ENCODE measurements around the gene CLTRN. TPM values are rescaled to one million over a fixed set of nuclear protein-coding genes. Genes with fewer than 3 reads are reported as not detected.

Gene CLTRN
- total and polyA plus RNA-seq, 2 donors (not counting 1 experiment from before 2014, with no cell fraction given) = 0.50 to 0.51 TPM

GRCh38 chrX:15646543-15646942 lies 18.1 kb downstream of the CLTRN start:
- no peak overlapping the region for H3K27ac ChIP-seq (ENCODE audit: insufficient read depth, low read length)
- no peak overlapping the region for H3K9ac ChIP-seq (ENCODE audit: insufficient read depth, low read length)
- TF ChIP-seq CTCF (conservative IDR thresholded peaks at IDR 0.05 in 1 of 2, IDR thresholded peaks at IDR 0.05 in 1 of 2; ENCODE audit: low read depth in 1 of 2, low read length in 2 of 2) (no peak), EZH2 (IDR thresholded peaks at IDR 0.05; ENCODE audit: low read length, missing control alignments) (no peak)

GRCh38 chrX:15646031-15646430 lies 18.6 kb downstream of the CLTRN start:
- Histone ChIP-seq H3K79me2 (ENCODE audit: control insufficient read depth, insufficient read depth, low read length) (no peaks in the 10 kb centered on the region), H3K27ac (ENCODE audit: insufficient read depth, low read length) (no peak overlapping the region), H3K4me1 (ENCODE audit: control insufficient read depth, extremely low read depth, insufficient read depth, low read length) (no peaks in the 10 kb centered on the region), H3K4me2 (ENCODE audit: extremely low read depth, insufficient read depth, low read length) (no peak overlapping the region), H3K27me3 (ENCODE audit: control insufficient read depth, insufficient read depth, low read length) (no peaks in the 10 kb centered on the region), H3K9me3 (ENCODE audit: control insufficient read depth, insufficient read depth, low read depth, low read length) (no peaks in the 10 kb centered on the region), H4K20me1 (ENCODE audit: control insufficient read depth, extremely low read depth, insufficient read depth, low read length) (no peaks in the 10 kb centered on the region), H2AFZ (ENCODE audit: low read length) (no peak overlapping the region), H3K9ac (ENCODE audit: insufficient read depth, low read length) (no peak overlapping the region), H3K4me3 (replicated peaks in 1 of 4; ENCODE audit: control extremely low read depth in 1 of 4, insufficient read depth in 1 of 4, low read depth in 3 of 4, low read length in 4 of 4) (no peak overlapping the region), H3K36me3 (ENCODE audit: control insufficient read depth, insufficient read depth, low read length) (no peaks in the 10 kb centered on the region)
- no peak for TF ChIP-seq EZH2 (IDR thresholded peaks at IDR 0.05; ENCODE audit: low read length, missing control alignments)
- no peak for TF ChIP-seq CTCF (conservative IDR thresholded peaks at IDR 0.05 in 1 of 2, IDR thresholded peaks at IDR 0.05 in 1 of 2; ENCODE audit: low read depth in 1 of 2, low read length in 2 of 2)
- DNase-seq (ENCODE audit: low read depth in 2 of 2) = no peak

More at GRCh38 chrX:15646543-15646942, 18.1 kb downstream of the CLTRN start:
- Histone ChIP-seq H3K79me2 (ENCODE audit: control insufficient read depth, insufficient read depth, low read length) (no peaks in the 10 kb centered on the region), H3K4me1 (ENCODE audit: control insufficient read depth, extremely low read depth, insufficient read depth, low read length) (no peaks in the 10 kb centered on the region), H3K4me2 (ENCODE audit: extremely low read depth, insufficient read depth, low read length) (no peak overlapping the region), H3K36me3 (ENCODE audit: control insufficient read depth, insufficient read depth, low read length) (no peaks in the 10 kb centered on the region), H4K20me1 (ENCODE audit: control insufficient read depth, extremely low read depth, insufficient read depth, low read length) (no peaks in the 10 kb centered on the region), H3K9me3 (ENCODE audit: control insufficient read depth, insufficient read depth, low read depth, low read length) (no peaks in the 10 kb centered on the region), H3K4me3 (replicated peaks in 1 of 4; ENCODE audit: control extremely low read depth in 1 of 4, insufficient read depth in 1 of 4, low read depth in 3 of 4, low read length in 4 of 4) (no peak overlapping the region), H3K27me3 (ENCODE audit: control insufficient read depth, insufficient read depth, low read length) (no peaks in the 10 kb centered on the region), H2AFZ (ENCODE audit: low read length) (no peak overlapping the region)
- no peak for DNase-seq (ENCODE audit: low read depth in 2 of 2)

- no peak overlapping the region for H3K4me2 ChIP-seq (ENCODE audit: extremely low read depth, insufficient read depth, low read length)
- no peak for DNase-seq (ENCODE audit: low read depth in 2 of 2)
Observed at GRCh38 chrX:15645266-15645665, 19.3 kb downstream of the CLTRN start.

More at GRCh38 chrX:15645266-15645665, 19.3 kb downstream of the CLTRN start:
- TF ChIP-seq EZH2 (IDR thresholded peaks at IDR 0.05; ENCODE audit: low read length, missing control alignments) (no peak), CTCF (conservative IDR thresholded peaks at IDR 0.05 in 1 of 2, IDR thresholded peaks at IDR 0.05 in 1 of 2; ENCODE audit: low read depth in 1 of 2, low read length in 2 of 2) (no peak)
- Histone ChIP-seq H3K4me1 (ENCODE audit: control insufficient read depth, extremely low read depth, insufficient read depth, low read length) (no peaks in the 10 kb centered on the region), H3K27ac (ENCODE audit: insufficient read depth, low read length) (no peak overlapping the region), H3K36me3 (ENCODE audit: control insufficient read depth, insufficient read depth, low read length) (no peaks in the 10 kb centered on the region), H4K20me1 (ENCODE audit: control insufficient read depth, extremely low read depth, insufficient read depth, low read length) (no peaks in the 10 kb centered on the region), H2AFZ (ENCODE audit: low read length) (no peak overlapping the region), H3K79me2 (ENCODE audit: control insufficient read depth, insufficient read depth, low read length) (no peaks in the 10 kb centered on the region), H3K27me3 (ENCODE audit: control insufficient read depth, insufficient read depth, low read length) (no peaks in the 10 kb centered on the region), H3K4me3 (replicated peaks in 1 of 4; ENCODE audit: control extremely low read depth in 1 of 4, insufficient read depth in 1 of 4, low read depth in 3 of 4, low read length in 4 of 4) (no peak overlapping the region), H3K9me3 (ENCODE audit: control insufficient read depth, insufficient read depth, low read depth, low read length) (no peaks in the 10 kb centered on the region), H3K9ac (ENCODE audit: insufficient read depth, low read length) (no peak overlapping the region)

Measured in fibroblast of lung (primary cell).